ENCODE results near the gene XXYLT1. TPM values are rescaled to one million over a fixed set of nuclear protein-coding genes. Genes with fewer than 3 reads are reported as not detected.
"Not testable (repeated sequence)": the region's sequence is repeated elsewhere in the genome, so short reads cannot be mapped to it uniquely, and the experiment has no call there.

XXYLT1 gene
- total and polyA plus RNA-seq, 2 of the 8 experiments (the other 6 are each of a cell fraction or from before 2014, with no cell fraction given): 18.9 to 23.8 TPM

DNA sequence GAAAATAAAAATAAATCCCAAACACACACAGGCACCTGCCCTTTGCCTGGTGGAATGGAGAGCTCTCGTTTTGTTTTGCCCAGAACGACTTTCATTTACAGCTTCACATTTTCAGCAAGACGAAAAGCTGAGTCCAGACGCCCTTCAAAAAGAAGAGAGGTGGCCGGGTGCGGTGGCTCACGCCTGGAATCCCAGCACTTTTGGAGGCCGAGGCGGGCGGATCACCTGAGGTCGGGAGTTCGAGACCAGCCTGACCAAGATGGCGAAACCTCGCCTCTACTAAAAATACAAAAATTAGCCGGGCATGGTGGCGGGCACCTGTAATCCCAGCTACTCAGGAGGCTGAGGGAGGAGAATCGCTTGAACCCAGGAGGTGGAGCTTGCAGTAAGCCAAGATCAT lies 163.9 kb downstream of the XXYLT1 start:
- H3K27me3 ChIP-seq (replicated peaks in 1 of 4; ENCODE audit: control insufficient read depth in 3 of 4, extremely low read depth in 1 of 4, insufficient read depth in 3 of 4, low read length in 3 of 4); H3K56ac ChIP-seq (replicated peaks; ENCODE audit: insufficient read length, low read depth, low read length); H3K9ac ChIP-seq (replicated peaks in 1 of 4; ENCODE audit: extremely low read depth in 1 of 4, low read depth in 3 of 4, low read length in 3 of 4); H3K23ac ChIP-seq (ENCODE audit: insufficient read length); H4K91ac ChIP-seq (replicated peaks; ENCODE audit: insufficient read length, low read length); H2BK12ac ChIP-seq (ENCODE audit: low read depth, low read length); H4K5ac ChIP-seq (ENCODE audit: insufficient read length, low read depth, low read length); H4K8ac ChIP-seq (ENCODE audit: extremely low read depth, insufficient read depth, low read length); H2BK5ac ChIP-seq (ENCODE audit: low read depth, low read length); H3K79me1 ChIP-seq (ENCODE audit: low read depth, low read length); H2BK15ac ChIP-seq (ENCODE audit: low read length); H2BK20ac ChIP-seq (ENCODE audit: low read length); H3K4me3 ChIP-seq (ENCODE audit: extremely low read depth in 1 of 4, insufficient read depth in 2 of 4, low read depth in 3 of 4, low read length in 4 of 4); H3K14ac ChIP-seq (ENCODE audit: insufficient read length); H3K4me2 ChIP-seq (ENCODE audit: insufficient read depth in 1 of 2, low read depth in 2 of 2, low read length in 2 of 2); FAIRE-seq; H3K18ac ChIP-seq (ENCODE audit: extremely low read depth, low read length); H2AK5ac ChIP-seq (ENCODE audit: low read depth, low read length); H3K27ac ChIP-seq (ENCODE audit: low read depth, low read length); H3K4ac ChIP-seq (replicated peaks; ENCODE audit: insufficient read length, low read depth, low read length); H3K36me3 ChIP-seq (ENCODE audit: control insufficient read depth in 2 of 4, insufficient read depth in 4 of 4, low read length in 3 of 4); H3K4me1 ChIP-seq (replicated peaks in 1 of 4; ENCODE audit: control insufficient read depth in 3 of 4, insufficient read depth in 4 of 4, low read length in 3 of 4); H2AFZ ChIP-seq (ENCODE audit: low read length); H2BK120ac ChIP-seq (replicated peaks; ENCODE audit: low read depth, low read length); H3K9me3 ChIP-seq (ENCODE audit: insufficient read depth in 2 of 2, low read depth in 1 of 2, low read length in 1 of 2); DNase-seq (ENCODE audit: low read depth in 1 of 2, low spot score in 2 of 2); H3K79me2 ChIP-seq (ENCODE audit: control insufficient read depth in 1 of 2, insufficient read depth in 2 of 2, low read length in 2 of 2): not testable (repeated sequence)
- 88% methylated on average over 13 of the region's 17 CpGs; no CpG with 5 or more reads in 1 of the 2 experiments for WGBS, 2 experiments (ENCODE audit: extremely low coverage in 1 of 2, insufficient coverage in 1 of 2, insufficient read length in 1 of 2, insufficient replicate concordance in 2 of 2, low coverage in 1 of 2, low lambda C conversion rate in 2 of 2, missing lambda C conversion rate in 1 of 2)
- POLR2A ChIA-PET (ENCODE audit: partially characterized antibody): interaction anchor here (0.8 to 1.3 kb wide), 2 partner anchors 25 to 431 kb away, joined by 3 read pairs; no protein-coding TSS in a partner anchor
- CTCF ChIA-PET (ENCODE audit: partially characterized antibody): interaction anchor here (0.7 to 4.1 kb wide), 64 partner anchors 9 to 473 kb away, joined by 3 to 28 read pairs (median 4); partner anchors contain the start of gene FAM43A
- Histone ChIP-seq H3K23me2 (ENCODE audit: low read depth, low read length) (peaks cover 17% of the 10 kb centered on the region; the same call in 1 of the 2 replicates), H4K20me1 (replicated peaks in 1 of 2; ENCODE audit: control insufficient read depth in 1 of 2, insufficient read depth in 2 of 2, low read length in 2 of 2) (peaks cover 0 to 12% of the 10 kb centered on the region in 2 experiments)
